Measurements from ENCODE around the gene PDPN.
A peak's percentile ranks its signal among the peaks of the same experiment; 100 is the strongest.

The PDPN gene

GRCh38 chr1:13624526-13624925, 40.9 kb downstream of the PDPN start:
- H3K4me1 ChIP-seq (ENCODE audit: control insufficient read depth in 5 of 5, insufficient read depth in 5 of 5, low read length in 5 of 5) = no peaks in the 10 kb centered on the region
- H3K4me3 ChIP-seq (ENCODE audit: low read depth in 1 of 5, low read length in 5 of 5) = no peak overlapping the region
- no peaks in the 10 kb centered on the region for H3K36me3 ChIP-seq (ENCODE audit: control insufficient read depth in 5 of 5, insufficient read depth in 5 of 5, low read length in 5 of 5)
- H3K27ac ChIP-seq (ENCODE audit: low read depth, low read length) = no peak overlapping the region
- peaks cover 0 to 5% (median 0%) of the 10 kb centered on the region in 5 donors for H3K9me3 ChIP-seq (ENCODE audit: control insufficient read depth in 5 of 5, low read length in 5 of 5)
- H3K27me3 ChIP-seq (ENCODE audit: control insufficient read depth in 5 of 5, insufficient read depth in 4 of 5, low read length in 5 of 5) = peaks cover 0 to 4% (median 0%) of the 10 kb centered on the region in 5 donors
- no peak overlapping the region for H3K9ac ChIP-seq (ENCODE audit: low read length in 5 of 5)

GRCh38 chr1:13627127-13627526, 43.5 kb downstream of the PDPN start:
- H3K9me3 ChIP-seq (ENCODE audit: control insufficient read depth in 5 of 5, low read length in 5 of 5) = peaks cover 0 to 5% (median 0%) of the 10 kb centered on the region in 5 donors
- no peaks in the 10 kb centered on the region for H3K36me3 ChIP-seq (ENCODE audit: control insufficient read depth in 5 of 5, insufficient read depth in 5 of 5, low read length in 5 of 5)
- no peak overlapping the region for H3K9ac ChIP-seq (ENCODE audit: low read length in 5 of 5)
- H3K4me3 ChIP-seq (ENCODE audit: low read depth in 1 of 5, low read length in 5 of 5) = no peak overlapping the region
- H3K4me1 ChIP-seq (ENCODE audit: control insufficient read depth in 5 of 5, insufficient read depth in 5 of 5, low read length in 5 of 5) = no peaks in the 10 kb centered on the region
- H3K27me3 ChIP-seq (ENCODE audit: control insufficient read depth in 5 of 5, insufficient read depth in 4 of 5, low read length in 5 of 5) = peaks cover 0 to 4% (median 0%) of the 10 kb centered on the region in 5 donors
- no peak overlapping the region for H3K27ac ChIP-seq (ENCODE audit: low read depth, low read length)

DNA sequence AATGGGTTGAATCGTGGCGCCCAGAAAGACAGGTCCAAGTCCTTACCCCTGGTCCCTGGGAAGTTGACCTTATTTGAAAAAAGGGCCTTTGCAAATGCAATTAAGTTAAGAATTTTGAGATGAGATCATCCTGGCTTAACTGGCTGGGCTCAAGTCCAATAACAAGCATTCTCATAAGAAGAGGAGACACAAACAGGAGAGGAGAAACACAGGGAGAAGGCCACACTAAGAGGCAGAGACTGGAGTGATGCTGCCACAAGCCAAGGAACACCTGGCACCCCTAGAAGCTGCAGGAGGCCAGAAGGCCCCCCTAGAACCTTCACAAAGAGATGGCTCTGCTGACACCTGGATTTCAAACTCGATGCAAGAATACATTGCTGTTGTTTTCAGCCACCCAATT, 44.6 kb downstream of the PDPN start:
- no peak overlapping the region for H3K9ac ChIP-seq (ENCODE audit: low read length in 5 of 5)
- no peak overlapping the region for H3K27ac ChIP-seq (ENCODE audit: low read depth, low read length)
- H3K36me3 ChIP-seq (ENCODE audit: control insufficient read depth in 5 of 5, insufficient read depth in 5 of 5, low read length in 5 of 5) = no peaks in the 10 kb centered on the region
- peaks cover 0 to 5% (median 0%) of the 10 kb centered on the region in 5 donors for H3K9me3 ChIP-seq (ENCODE audit: control insufficient read depth in 5 of 5, low read length in 5 of 5)
- no peak overlapping the region for H3K4me3 ChIP-seq (ENCODE audit: low read depth in 1 of 5, low read length in 5 of 5)
- no peaks in the 10 kb centered on the region for H3K4me1 ChIP-seq (ENCODE audit: control insufficient read depth in 5 of 5, insufficient read depth in 5 of 5, low read length in 5 of 5)
- H3K27me3 ChIP-seq (ENCODE audit: control insufficient read depth in 5 of 5, insufficient read depth in 4 of 5, low read length in 5 of 5) = peaks cover 0 to 4% (median 0%) of the 10 kb centered on the region in 5 donors

GRCh38 chr1:13628711-13629110, 45.1 kb downstream of the PDPN start:
- Histone ChIP-seq H3K4me3 (ENCODE audit: low read depth in 1 of 5, low read length in 5 of 5) (no peak overlapping the region), H3K27ac (ENCODE audit: low read depth, low read length) (no peak overlapping the region), H3K9ac (ENCODE audit: low read length in 5 of 5) (no peak overlapping the region), H3K27me3 (ENCODE audit: control insufficient read depth in 5 of 5, insufficient read depth in 4 of 5, low read length in 5 of 5) (peaks cover 0 to 4% (median 2%) of the 10 kb centered on the region in 5 donors), H3K36me3 (ENCODE audit: control insufficient read depth in 5 of 5, insufficient read depth in 5 of 5, low read length in 5 of 5) (no peaks in the 10 kb centered on the region), H3K4me1 (ENCODE audit: control insufficient read depth in 5 of 5, insufficient read depth in 5 of 5, low read length in 5 of 5) (no peaks in the 10 kb centered on the region), H3K9me3 (ENCODE audit: control insufficient read depth in 5 of 5, low read length in 5 of 5) (peaks cover 0 to 8% (median 2%) of the 10 kb centered on the region in 5 donors)

DNA sequence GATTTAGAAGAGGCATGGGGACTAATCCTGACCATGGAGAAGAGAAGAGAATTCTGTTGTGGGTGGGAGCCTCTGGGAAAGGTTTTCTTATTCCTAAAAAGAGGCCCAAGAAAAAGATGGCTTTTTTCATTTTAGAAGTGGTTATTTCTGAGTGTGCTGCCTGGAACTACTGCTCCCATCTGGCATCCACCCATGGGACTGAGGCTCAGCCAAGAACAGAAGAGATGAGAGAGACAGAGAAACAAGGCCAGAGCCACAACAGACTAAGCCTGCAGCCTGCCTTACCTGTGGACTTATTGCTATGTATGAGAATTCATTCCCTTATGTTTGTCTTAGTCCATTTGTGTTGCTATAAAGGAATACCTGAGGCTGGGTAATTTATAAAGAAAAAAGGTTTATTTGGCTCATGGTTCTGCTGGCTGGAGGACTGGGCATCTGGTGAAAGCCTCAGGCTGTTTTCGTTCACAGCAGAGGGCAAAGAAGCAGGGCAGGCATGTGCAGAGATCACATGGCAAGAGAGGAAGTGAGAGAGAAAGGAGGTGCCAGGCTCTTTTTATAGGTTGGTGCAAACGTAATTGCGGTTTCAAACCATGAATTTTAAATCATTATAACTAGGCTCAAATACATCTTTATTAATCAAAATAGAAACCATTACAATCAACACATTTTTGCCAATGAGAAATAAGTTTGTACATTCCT, 58.8 kb downstream of the PDPN start:
- Histone ChIP-seq H3K27ac (ENCODE audit: low read depth, low read length) (no peak overlapping the region), H3K9ac (ENCODE audit: low read length in 5 of 5) (no peak overlapping the region), H3K4me3 (ENCODE audit: low read depth in 1 of 5, low read length in 5 of 5) (no peak overlapping the region)

DNA sequence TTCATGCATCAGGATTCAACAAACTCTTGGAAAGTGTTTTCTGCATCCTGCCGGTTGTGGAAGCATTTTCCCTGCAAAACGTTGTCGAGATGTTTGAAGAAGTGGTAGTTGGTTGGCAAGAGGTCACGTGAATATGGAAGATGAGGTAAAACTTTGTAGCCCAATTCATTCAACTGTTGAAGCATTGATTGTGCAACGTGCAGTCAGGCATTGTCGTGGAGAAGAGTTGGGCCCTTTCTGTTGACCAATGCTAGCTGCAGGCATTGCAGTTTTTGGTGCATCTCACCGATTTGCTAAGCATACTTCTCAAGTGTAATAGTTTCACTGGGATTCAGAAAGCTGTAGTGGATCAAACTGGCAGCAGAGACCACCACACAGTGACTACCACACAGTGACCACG, 59.4 kb downstream of the PDPN start:
- H3K4me3 ChIP-seq (ENCODE audit: low read depth in 1 of 5, low read length in 5 of 5) = no peak overlapping the region
- no peaks in the 10 kb centered on the region for H3K4me1 ChIP-seq (ENCODE audit: control insufficient read depth in 5 of 5, insufficient read depth in 5 of 5, low read length in 5 of 5)
- no peak overlapping the region for H3K27ac ChIP-seq (ENCODE audit: low read depth, low read length)

More for the DNA sequence above, 58.8 kb downstream of the PDPN start:
- Histone ChIP-seq H3K9me3 (ENCODE audit: control insufficient read depth in 5 of 5, low read length in 5 of 5) (peaks cover 0 to 18% (median 10%) of the 10 kb centered on the region in 5 donors), H3K27me3 (ENCODE audit: control insufficient read depth in 5 of 5, insufficient read depth in 4 of 5, low read length in 5 of 5) (no peaks in the 10 kb centered on the region), H3K36me3 (ENCODE audit: control insufficient read depth in 5 of 5, insufficient read depth in 5 of 5, low read length in 5 of 5) (no peaks in the 10 kb centered on the region), H3K4me1 (ENCODE audit: control insufficient read depth in 5 of 5, insufficient read depth in 5 of 5, low read length in 5 of 5) (no peaks in the 10 kb centered on the region)

GRCh38 chr1:13646521-13646920, 62.9 kb downstream of the PDPN start:
- H3K36me3 ChIP-seq (ENCODE audit: control insufficient read depth in 5 of 5, insufficient read depth in 5 of 5, low read length in 5 of 5) = no peaks in the 10 kb centered on the region
- H3K4me1 ChIP-seq (ENCODE audit: control insufficient read depth in 5 of 5, insufficient read depth in 5 of 5, low read length in 5 of 5) = no peaks in the 10 kb centered on the region
- H3K9ac ChIP-seq (ENCODE audit: low read length in 5 of 5) = no peak overlapping the region
- H3K4me3 ChIP-seq (ENCODE audit: low read depth in 1 of 5, low read length in 5 of 5) = no peak overlapping the region
- H3K27me3 ChIP-seq (ENCODE audit: control insufficient read depth in 5 of 5, insufficient read depth in 4 of 5, low read length in 5 of 5) = peaks cover 0 to 4% (median 0%) of the 10 kb centered on the region in 5 donors
- H3K9me3 ChIP-seq (ENCODE audit: control insufficient read depth in 5 of 5, low read length in 5 of 5) = no peaks in the 10 kb centered on the region
- no peak overlapping the region for H3K27ac ChIP-seq (ENCODE audit: low read depth, low read length)

More for the DNA sequence above, 59.4 kb downstream of the PDPN start:
- Histone ChIP-seq H3K9ac (ENCODE audit: low read length in 5 of 5) (no peak overlapping the region), H3K27me3 (ENCODE audit: control insufficient read depth in 5 of 5, insufficient read depth in 4 of 5, low read length in 5 of 5) (no peaks in the 10 kb centered on the region), H3K36me3 (ENCODE audit: control insufficient read depth in 5 of 5, insufficient read depth in 5 of 5, low read length in 5 of 5) (no peaks in the 10 kb centered on the region), H3K9me3 (ENCODE audit: control insufficient read depth in 5 of 5, low read length in 5 of 5) (peaks cover 0 to 18% (median 10%) of the 10 kb centered on the region in 5 donors)

DNA sequence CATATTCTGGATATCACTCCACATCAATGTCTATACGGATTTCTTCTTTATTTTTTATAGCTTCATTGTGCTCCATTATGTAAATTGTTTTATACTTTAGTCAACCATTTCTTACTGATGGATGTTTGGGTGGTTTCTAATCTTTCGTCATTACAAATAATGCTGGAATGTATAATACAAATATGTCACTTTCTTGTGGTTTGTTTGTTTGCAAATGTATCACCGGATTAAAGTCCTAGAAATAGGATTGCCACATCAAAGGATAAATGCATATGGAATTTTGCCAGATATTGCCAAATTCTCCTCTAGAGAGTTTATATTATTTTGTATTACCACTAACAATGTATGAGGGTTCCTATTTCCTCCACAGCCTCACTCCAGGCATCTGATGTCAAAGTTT, 67.6 kb downstream of the PDPN start:
- Histone ChIP-seq H3K36me3 (ENCODE audit: control insufficient read depth in 5 of 5, insufficient read depth in 5 of 5, low read length in 5 of 5) (no peaks in the 10 kb centered on the region), H3K27ac (ENCODE audit: low read depth, low read length) (no peak overlapping the region), H3K4me1 (ENCODE audit: control insufficient read depth in 5 of 5, insufficient read depth in 5 of 5, low read length in 5 of 5) (no peaks in the 10 kb centered on the region), H3K4me3 (ENCODE audit: low read depth in 1 of 5, low read length in 5 of 5) (no peak overlapping the region), H3K27me3 (ENCODE audit: control insufficient read depth in 5 of 5, insufficient read depth in 4 of 5, low read length in 5 of 5) (peaks cover 0 to 4% (median 0%) of the 10 kb centered on the region in 5 donors), H3K9ac (ENCODE audit: low read length in 5 of 5) (no peak overlapping the region), H3K9me3 (ENCODE audit: control insufficient read depth in 5 of 5, low read length in 5 of 5) (no peaks in the 10 kb centered on the region)

DNA sequence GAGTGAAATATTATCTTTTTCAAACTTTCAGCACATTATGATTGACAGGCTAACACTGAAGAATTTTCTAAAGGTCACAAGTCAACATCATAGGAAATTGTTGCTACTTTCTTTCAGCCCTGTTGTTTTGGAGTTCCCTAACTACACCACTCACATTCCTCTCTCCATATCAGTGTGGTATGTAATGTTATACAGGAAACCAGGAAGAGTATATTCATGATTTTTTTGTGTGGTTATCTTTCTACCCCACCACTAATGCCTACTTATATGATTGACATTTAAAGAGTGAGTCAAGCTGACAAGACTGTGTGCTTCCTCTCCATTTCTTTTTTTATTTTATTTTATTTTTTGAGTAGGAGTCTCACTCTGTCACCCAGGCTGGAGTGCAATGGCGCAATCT, 68.6 kb downstream of the PDPN start:
- Histone ChIP-seq H3K27ac (ENCODE audit: low read depth, low read length) (no peak overlapping the region), H3K4me1 (ENCODE audit: control insufficient read depth in 5 of 5, insufficient read depth in 5 of 5, low read length in 5 of 5) (no peaks in the 10 kb centered on the region), H3K36me3 (ENCODE audit: control insufficient read depth in 5 of 5, insufficient read depth in 5 of 5, low read length in 5 of 5) (no peaks in the 10 kb centered on the region), H3K9ac (ENCODE audit: low read length in 5 of 5) (no peak overlapping the region), H3K4me3 (ENCODE audit: low read depth in 1 of 5, low read length in 5 of 5) (no peak overlapping the region), H3K27me3 (ENCODE audit: control insufficient read depth in 5 of 5, insufficient read depth in 4 of 5, low read length in 5 of 5) (peaks cover 0 to 4% (median 0%) of the 10 kb centered on the region in 5 donors), H3K9me3 (ENCODE audit: control insufficient read depth in 5 of 5, low read length in 5 of 5) (no peaks in the 10 kb centered on the region)

GRCh38 chr1:13661539-13661938, 77.9 kb downstream of the PDPN start:
- H3K4me1 ChIP-seq (ENCODE audit: control insufficient read depth in 5 of 5, insufficient read depth in 5 of 5, low read length in 5 of 5) = peaks cover 0 to 28% (median 16%) of the 10 kb centered on the region in 5 donors
- H3K9me3 ChIP-seq (ENCODE audit: control insufficient read depth in 5 of 5, low read length in 5 of 5) = peaks cover 0 to 5% (median 3%) of the 10 kb centered on the region in 5 donors
- peak overlapping the region; percentile 17 for H3K27ac ChIP-seq (ENCODE audit: low read depth, low read length)

More at GRCh38 chr1:13661539-13661938, 77.9 kb downstream of the PDPN start:
- no peaks in the 10 kb centered on the region for H3K36me3 ChIP-seq (ENCODE audit: control insufficient read depth in 5 of 5, insufficient read depth in 5 of 5, low read length in 5 of 5)
- no peak overlapping the region for H3K4me3 ChIP-seq (ENCODE audit: low read depth in 1 of 5, low read length in 5 of 5)
- H3K27me3 ChIP-seq (ENCODE audit: control insufficient read depth in 5 of 5, insufficient read depth in 4 of 5, low read length in 5 of 5) = no peaks in the 10 kb centered on the region
- no peak overlapping the region for H3K9ac ChIP-seq (ENCODE audit: low read length in 5 of 5)

All from subcutaneous abdominal adipose tissue (tissue), 5 donors.